Raji (cell line): ENCODE results near the gene GFOD1.

Experiments
- POLR2A ChIP-seq: IDR thresholded peaks from 2 replicates; pipeline ENCODE4 v1.6.1; 2011; ENCODE audit warnings: low read depth, low read length, control low read depth; ENCODE audit not compliant: insufficient read depth

Gene GFOD1

DNA sequence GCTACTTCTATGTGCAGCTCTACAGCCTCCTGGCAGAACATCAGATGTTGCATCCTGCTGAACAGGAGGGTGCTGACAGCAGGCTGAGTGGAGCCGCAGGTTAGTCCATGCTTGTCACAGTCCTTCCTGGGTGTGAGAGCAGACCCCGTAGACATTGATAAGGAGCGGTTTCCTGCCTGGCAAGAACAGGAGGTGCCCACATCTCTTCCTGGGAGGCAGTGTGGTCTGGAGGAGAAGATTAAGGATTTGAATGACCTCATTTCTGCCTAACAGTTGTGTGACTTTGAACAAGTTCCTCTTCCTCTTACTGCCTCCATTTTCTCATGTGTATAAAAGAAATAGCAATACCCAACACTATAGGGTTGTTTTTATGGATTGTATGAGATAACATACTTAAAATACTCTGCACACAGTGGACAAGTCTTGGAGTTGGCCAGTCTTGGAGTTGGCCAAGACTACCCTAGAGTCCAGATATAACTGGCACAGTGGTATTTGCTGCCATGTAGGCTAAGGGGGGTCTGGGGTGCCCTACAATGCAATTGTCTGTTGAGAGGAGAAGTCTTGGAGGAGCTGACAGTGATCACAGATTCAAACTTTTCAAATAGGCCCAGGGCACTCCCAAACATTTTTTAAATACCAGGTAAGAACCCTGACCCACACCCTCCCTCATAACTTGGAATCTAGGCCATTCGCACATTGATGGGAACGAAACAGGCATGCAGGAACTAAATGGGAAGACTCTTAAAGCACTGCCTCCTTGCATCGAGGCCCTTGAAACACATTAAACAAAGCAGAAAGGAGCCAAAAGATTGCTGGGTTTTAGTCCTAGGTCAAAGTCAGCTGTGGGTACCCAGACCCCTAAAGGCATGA is 126.5 kb downstream of the GFOD1 start:
- no peak for TF ChIP-seq POLR2A

DNA sequence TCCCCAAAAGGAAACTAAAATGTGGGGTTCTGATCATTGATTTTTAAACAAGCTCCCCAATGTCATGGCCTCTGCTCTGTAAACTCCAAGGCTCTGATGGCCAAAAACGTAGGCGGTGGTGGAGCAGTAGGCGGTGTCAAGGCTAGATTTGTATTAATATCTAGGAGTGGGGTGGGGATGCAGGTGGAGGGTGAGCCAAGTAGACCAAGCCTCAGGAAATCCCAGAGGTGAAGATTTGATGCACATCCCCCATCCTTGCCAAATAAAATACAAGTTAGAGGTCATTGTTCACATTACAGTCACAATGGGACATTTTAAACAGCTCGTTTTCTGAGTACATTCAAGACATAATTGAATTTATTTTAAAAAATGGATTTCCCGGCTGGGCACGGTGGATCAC is 128.1 kb downstream of the GFOD1 start:
- TF ChIP-seq POLR2A, result no peak

DNA sequence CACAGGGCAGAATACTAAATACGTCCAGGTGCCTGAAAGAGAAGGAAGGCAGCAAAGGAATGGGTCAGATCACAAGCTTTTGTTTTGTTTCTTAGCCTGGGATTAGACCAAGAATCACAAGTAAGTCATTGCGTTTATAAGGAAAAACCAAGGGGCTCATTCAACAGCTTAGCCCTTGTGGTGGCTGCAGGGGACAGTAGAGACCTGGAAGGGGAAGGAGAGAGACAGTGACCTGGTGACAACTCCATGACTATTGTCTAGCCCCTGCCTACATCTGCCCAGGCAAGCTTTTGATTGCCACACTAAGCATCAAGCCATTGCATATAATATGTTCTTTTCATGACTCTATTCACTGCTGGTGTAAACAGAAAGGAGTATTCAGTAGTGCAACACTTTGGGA is 128.9 kb downstream of the GFOD1 start:
- TF ChIP-seq POLR2A, result no peak

- no peak for TF ChIP-seq POLR2A
Observed at GRCh38 chr6:13357551-13358075, 129.8 kb downstream of the GFOD1 start.

DNA sequence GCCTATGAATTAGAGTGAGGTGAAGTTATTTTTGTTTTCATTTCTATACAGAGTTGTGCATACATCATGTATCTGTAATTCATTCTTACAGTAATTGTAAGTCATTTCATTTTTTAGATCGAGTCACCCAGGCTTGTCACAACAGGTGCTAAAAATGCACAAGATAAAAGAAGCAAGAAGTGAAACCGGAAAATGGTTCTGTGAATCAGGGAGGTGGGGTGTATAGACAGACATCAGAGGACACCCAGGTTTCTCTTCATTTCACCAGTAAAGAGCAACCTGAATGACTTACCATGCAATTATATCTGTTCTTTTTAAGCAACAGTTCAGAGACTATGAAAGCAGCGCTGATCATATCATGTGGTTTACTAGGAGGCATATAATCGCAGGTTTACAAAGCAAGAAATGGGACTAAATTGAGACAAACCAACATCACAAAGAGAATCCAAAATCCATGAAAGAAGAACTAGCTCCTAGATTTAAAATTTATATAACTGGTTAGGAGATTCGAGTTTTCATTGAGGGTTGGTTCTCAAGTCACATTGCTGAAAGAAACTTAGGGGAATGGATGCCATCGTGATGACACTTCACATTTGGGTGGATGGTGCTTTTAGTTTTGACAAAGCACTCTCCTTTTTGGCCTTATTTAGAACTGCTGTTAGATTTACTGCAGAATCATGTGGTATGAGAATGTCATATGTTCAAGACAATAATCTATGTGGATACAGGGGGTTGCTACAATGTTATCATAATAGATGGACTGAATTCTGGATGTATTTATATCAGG is 131.2 kb downstream of the GFOD1 start:
- TF ChIP-seq POLR2A, result no peak

DNA sequence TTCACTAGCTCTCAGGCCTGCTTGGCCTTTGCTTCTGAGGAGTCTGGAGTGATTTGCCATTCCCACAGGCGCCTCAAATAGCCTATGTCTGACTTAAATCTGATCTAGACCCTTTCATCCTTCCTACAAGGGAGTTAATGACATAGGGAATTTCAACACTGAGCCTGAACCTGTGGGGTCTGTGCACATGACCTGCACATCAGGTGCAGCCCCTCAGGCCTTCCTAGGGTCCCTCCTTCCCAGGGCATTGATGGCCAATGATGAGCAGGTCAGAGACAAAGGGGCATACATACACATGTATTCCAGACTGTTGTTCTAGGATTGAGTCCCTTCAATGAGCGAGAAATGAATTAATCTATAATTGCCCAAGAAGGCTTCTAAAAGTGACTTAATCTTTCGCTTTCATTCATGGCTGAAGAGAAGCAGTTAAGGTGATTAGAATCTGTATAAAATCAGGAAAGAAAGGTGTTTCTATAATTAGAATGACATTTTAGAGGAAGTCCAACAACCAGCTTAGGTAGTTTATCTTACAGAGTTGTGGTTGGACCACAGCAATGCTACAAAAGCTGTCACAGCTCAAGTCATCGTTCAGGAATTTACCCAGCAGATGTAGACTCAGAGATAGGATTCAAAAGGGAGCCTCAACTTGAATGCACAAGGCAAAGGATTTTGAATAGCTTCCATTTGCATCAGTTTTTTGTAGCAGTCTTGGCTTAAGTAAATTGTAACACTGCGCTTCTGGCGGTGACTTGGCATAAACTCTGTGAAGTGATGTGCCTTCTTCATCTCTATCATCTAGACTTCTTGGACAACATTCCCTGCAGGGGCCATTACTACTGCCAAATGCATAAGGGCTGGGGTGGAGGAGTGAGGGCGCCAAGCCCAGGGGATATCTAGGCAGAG is 132.1 kb downstream of the GFOD1 start:
- TF ChIP-seq POLR2A, result no peak

GRCh38 chr6:13354331-13355042 is 132.9 kb downstream of the GFOD1 start:
- no peak for TF ChIP-seq POLR2A

DNA sequence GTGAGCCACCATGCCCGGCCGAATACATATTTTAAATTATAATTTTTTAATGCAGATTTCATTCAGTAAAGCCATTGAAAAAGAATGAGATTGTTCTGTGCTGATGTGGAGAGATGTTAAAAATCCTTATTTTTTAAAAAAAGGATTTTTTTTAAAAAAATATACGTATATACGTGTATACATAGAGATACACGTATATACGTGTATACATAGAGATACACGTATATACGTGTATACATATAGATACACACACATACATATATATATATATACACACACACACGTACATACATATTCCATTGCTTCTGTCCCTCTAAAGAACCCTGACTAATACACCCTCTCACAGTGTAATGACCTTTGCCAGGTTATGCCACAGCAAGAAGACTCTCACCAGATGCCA is 135.2 kb downstream of the GFOD1 start:
- no peak for TF ChIP-seq POLR2A

DNA sequence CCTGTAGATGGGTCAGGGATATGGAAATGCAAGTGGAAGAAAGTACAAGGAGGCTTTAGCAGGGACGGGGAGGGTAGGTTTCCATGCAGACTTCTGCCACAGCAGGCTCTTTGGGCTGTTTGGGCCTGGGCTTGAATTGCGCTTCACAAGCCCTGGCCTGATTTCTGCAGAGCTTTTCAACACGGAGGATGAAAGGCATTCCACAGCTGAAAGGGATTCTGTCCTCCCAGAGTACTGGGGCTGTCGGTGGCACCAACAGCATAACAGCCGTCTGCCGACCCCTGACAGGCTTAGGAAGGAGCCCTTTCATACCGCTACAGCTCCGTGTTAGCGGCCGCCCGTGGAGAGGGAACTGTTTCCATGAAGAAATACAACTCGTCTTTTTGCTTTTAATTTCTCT is 136.1 kb downstream of the GFOD1 start:
- TF ChIP-seq POLR2A, result no peak

DNA sequence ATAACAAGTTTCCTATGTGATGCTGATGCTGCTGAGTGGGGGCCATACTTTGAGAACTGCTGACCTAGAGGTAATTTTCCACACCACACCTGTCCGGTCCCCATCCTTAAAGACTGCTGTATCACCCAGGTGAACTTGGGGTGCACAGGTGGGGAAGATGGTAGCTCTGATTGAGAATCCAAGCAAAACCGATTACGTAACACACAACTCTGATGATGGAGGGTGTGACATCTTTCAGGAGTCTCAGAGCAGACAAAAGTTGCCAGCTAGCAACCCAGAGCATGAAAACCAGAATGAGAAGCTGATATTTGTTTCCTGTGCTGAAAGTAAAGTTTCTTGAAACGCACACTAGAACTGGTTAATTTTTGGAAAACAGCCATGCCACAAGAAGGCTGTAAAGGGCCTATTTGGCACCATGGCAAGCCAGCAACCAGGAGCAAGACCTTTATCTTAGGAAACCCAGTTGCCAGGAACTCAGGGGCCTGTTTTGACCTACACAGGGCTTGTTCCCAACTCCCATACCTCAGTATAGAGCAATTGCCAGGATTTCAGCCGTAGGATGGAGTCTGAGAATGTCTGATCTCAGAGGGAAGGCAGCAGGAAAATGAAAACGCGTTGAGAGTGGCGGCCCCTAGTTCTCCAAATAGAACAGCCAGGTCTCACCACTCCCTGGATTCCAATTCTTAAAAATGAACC is 137.4 kb downstream of the GFOD1 start:
- no peak for TF ChIP-seq POLR2A

GRCh38 chr6:13348334-13349113 is 138.9 kb downstream of the GFOD1 start:
- no peak for TF ChIP-seq POLR2A

- TF ChIP-seq POLR2A, result no peak
Observed at GRCh38 chr6:13346245-13346644, 141.2 kb downstream of the GFOD1 start.

- TF ChIP-seq POLR2A, result no peak
Observed at GRCh38 chr6:13342414-13343019, 144.9 kb downstream of the GFOD1 start.
